K562 (cell line): ENCODE results near the gene DNMT3A.

ENCODE experiments used
- EP300 ChIP-seq: IDR thresholded peaks from 2 replicates; pipeline ENCODE4 v1.6.1; 2012; ENCODE audit warnings: low read length, improper control_type of control experiment
- HDAC2 ChIP-seq: fragments of 450-650 bp; IDR thresholded peaks from 2 replicates; pipeline ENCODE4 v1.6.1; 2016; ENCODE audit warnings: mild to moderate bottlenecking
- HMBOX1 ChIP-seq: sonication (generic); IDR thresholded peaks from 2 replicates; pipeline ENCODE4 v1.6.1; 2016
- JUND ChIP-seq, 2 experiments: IDR thresholded peaks; 2 replicates in 1 of 2; 3 replicates in 1 of 2; pipeline ENCODE4 v1.6.1; 2011; ENCODE audit warnings: borderline replicate concordance in 2 of 2, low read depth in 2 of 2, low read length in 2 of 2, improper control_type of control experiment in 1 of 2, missing biosample characterization in 1 of 2, missing genetic modification characterization in 1 of 2, missing genetic modification reagents in 1 of 2
- NFATC3 ChIP-seq: fragments of 450-650 bp; IDR thresholded peaks from 2 replicates; pipeline ENCODE4 v1.6.1; 2017; ENCODE audit warnings: mild to moderate bottlenecking
- NFIC ChIP-seq: fragments of 450-650 bp; IDR thresholded peaks from 2 replicates; pipeline ENCODE4 v1.6.1; 2017; ENCODE audit warnings: mild to moderate bottlenecking, inconsistent platforms
- PHF8 ChIP-seq: fragments of 200-600 bp; sonication (generic); IDR thresholded peaks from 2 replicates; pipeline ENCODE4 v1.6.1; 2012; ENCODE audit warnings: mixed run types, mild to moderate bottlenecking, inconsistent platforms, low read length, moderate library complexity, borderline replicate concordance
- PKNOX1 ChIP-seq: fragments of 450-650 bp; IDR thresholded peaks from 2 replicates; pipeline ENCODE4 v1.6.1; 2016
- POLR2A ChIP-seq: fragments of 450-650 bp; conservative IDR thresholded peaks from 2 replicates; pipeline ENCODE4 v1.6.1; 2016
- TAF9B ChIP-seq: fragments of 450-650 bp; IDR thresholded peaks from 2 replicates; pipeline ENCODE4 v1.6.1; 2018; ENCODE audit warnings: mild to moderate bottlenecking; ENCODE audit not compliant: partially characterized antibody
- YY1 ChIP-seq, 3 experiments: IDR thresholded peaks; 2 replicates each; pipeline ENCODE4 v1.6.1; 2011; ENCODE audit warnings: low read length in 2 of 3, mild to moderate bottlenecking in 2 of 3, moderate library complexity in 2 of 3, borderline replicate concordance in 1 of 3, control low read depth in 1 of 3, low read depth in 1 of 3; ENCODE audit not compliant: insufficient read depth in 3 of 3, insufficient replicate concordance in 2 of 3, control insufficient read depth in 1 of 3, insufficient read length in 1 of 3; ENCODE audit errors: extremely low read depth in 1 of 3

DNA sequence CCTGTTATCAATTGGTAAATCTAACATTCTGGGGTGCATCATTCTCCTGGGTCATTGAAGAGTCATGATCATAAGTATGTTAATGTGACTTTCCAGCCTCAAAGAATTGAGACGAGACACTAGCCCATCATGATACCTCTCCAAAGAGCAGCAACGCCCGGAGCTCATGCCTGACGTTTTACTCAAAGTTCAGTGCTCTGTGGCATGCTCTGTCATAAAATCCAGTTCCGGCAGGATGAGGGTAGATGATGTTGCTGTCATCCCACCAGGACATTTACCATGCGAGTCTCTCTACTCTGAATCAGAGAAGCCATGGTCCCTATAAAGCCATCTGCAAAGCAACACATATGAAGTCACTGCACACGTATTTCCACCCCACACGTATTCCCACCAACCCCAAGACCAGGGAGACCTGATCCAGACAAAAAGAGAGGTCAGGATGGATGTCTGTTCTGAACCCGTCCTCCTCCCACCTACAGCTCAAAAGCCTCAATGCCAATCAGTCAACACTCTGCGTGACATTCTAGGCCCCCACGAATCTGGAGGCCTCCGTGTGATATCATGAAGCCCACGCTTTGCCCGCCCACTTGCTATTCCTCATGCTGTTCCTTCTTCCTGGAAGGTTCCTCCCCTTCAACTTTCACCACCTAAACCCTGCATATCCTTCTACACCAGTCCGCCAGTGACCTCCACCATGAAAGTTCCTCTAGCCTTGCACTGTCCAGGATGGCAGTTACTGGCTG lies 85.8 kb downstream of the DNMT3A start:
- TF ChIP-seq EP300 (no peak), HMBOX1 (no peak), TAF9B (no peak), JUND (IDR thresholded peaks at IDR 0.05; ENCODE audit: borderline replicate concordance, low read depth, low read length) (no peak), JUND (tag; IDR thresholded peaks at IDR 0.05; ENCODE audit: borderline replicate concordance, low read depth, low read length) (no peak), YY1 (IDR thresholded peaks at IDR 0.05; ENCODE audit: borderline replicate concordance in 1 of 3, control insufficient read depth in 1 of 3, extremely low read depth in 1 of 3, insufficient read depth in 3 of 3, insufficient read length in 1 of 3, insufficient replicate concordance in 2 of 3, low read depth in 1 of 3, low read length in 2 of 3) (no peak), NFIC (no peak), PKNOX1 (no peak), HDAC2 (no peak), NFATC3 (no peak), POLR2A (no peak), PHF8 (no peak)
